Measurements from ENCODE around the gene DENND5B. TPM values are rescaled to one million over a fixed set of nuclear protein-coding genes. Genes with fewer than 3 reads are reported as not detected.
A peak's percentile ranks its signal among the peaks of the same experiment; 100 is the strongest.

DENND5B gene
- total and polyA plus RNA-seq, 2 of the 4 experiments (the other 2 are of a cell fraction) = 5.5 to 13.4 TPM

- H4K91ac ChIP-seq (ENCODE audit: insufficient read depth, low read depth, low read length) = no peak overlapping the region
- H3K14ac ChIP-seq (replicated peaks; ENCODE audit: low read depth, low read length) = no peak overlapping the region
- intact Hi-C loops (cut with micrococcal nuclease) (no loop called here), in situ Hi-C loops (cut with MboI; ENCODE audit: low sequenced_read_pairs) (loop anchor here (10.0 to 25.0 kb wide), 2 partner anchors 47 to 145 kb away; no protein-coding TSS in a partner anchor), dilution Hi-C loops (cut with HindIII; ENCODE audit: low sequenced_read_pairs, unreplicated experiment) (no loop called here)
- no peaks in the 10 kb centered on the region for H3K36me3 ChIP-seq (ENCODE audit: control insufficient read depth, insufficient read depth, low read length)
- H4K8ac ChIP-seq (ENCODE audit: low read depth in 2 of 2, low read length in 2 of 2) = no peak overlapping the region
- no peak overlapping the region for H3K56ac ChIP-seq (ENCODE audit: extremely low read depth, insufficient read depth, low read length)
- H3K27ac ChIP-seq (ENCODE audit: insufficient read depth, low read length) = no peak overlapping the region
- no peak overlapping the region for H4K5ac ChIP-seq (ENCODE audit: low read depth, low read length)
- peak; percentile 77 for DNase-seq
- no peak overlapping the region for H2AK9ac ChIP-seq (replicated peaks; ENCODE audit: low read depth, low read length, poor library complexity)
- H3K9me3 ChIP-seq (ENCODE audit: control insufficient read depth, insufficient read depth, low read length) = no peaks in the 10 kb centered on the region
- POLR2A ChIA-PET (ENCODE audit: unreplicated experiment) = no interaction called here
- H3K9ac ChIP-seq (ENCODE audit: low read depth, low read length) = no peak overlapping the region
- H3K18ac ChIP-seq (ENCODE audit: low read depth, low read length) = no peak overlapping the region
- peaks cover 35 to 70% of the 10 kb centered on the region in 2 experiments for H3K79me1 ChIP-seq (ENCODE audit: low read depth in 1 of 2, low read length in 2 of 2)
- CTCF ChIA-PET = no interaction called here
- no peak overlapping the region for H2BK5ac ChIP-seq (ENCODE audit: low read depth, low read length, poor library complexity, severe bottlenecking)
- ATAC-seq (ENCODE audit: low read depth) = peak; percentile 68; the same call in 1 of the 2 replicates
- H4K20me1 ChIP-seq (ENCODE audit: insufficient read depth, low read length) = peaks cover 5% of the 10 kb centered on the region; the same call in 1 of the 2 replicates
- no peak overlapping the region for H2AFZ ChIP-seq (replicated peaks; ENCODE audit: low read length, poor library complexity)
- H2BK15ac ChIP-seq (ENCODE audit: low read depth, low read length) = no peak overlapping the region
- H3K4me1 ChIP-seq (ENCODE audit: control insufficient read depth, insufficient read depth, low read length) = peaks cover 11% of the 10 kb centered on the region
- 30% methylated on average over 2 of the region's 3 CpGs; no CpG with 5 or more reads in 1 of the 2 experiments for WGBS, 2 experiments (ENCODE audit: extremely low coverage in 2 of 2, insufficient read length in 1 of 2)
- H3K27me3 ChIP-seq (ENCODE audit: control insufficient read depth, insufficient read depth, low read length) = no peaks in the 10 kb centered on the region
- no TSS peak for BruUV-seq (replicated peaks)
- H3K9me1 ChIP-seq (ENCODE audit: insufficient read depth, low read length) = peaks cover 4% of the 10 kb centered on the region; the same call in 1 of the 2 replicates
- no peak overlapping the region for H2BK20ac ChIP-seq (ENCODE audit: low read depth, low read length)
- TF ChIP-seq CHD1 (IDR thresholded peaks at IDR 0.05; ENCODE audit: low read depth, low read length) (no peak), CEBPB (IDR thresholded peaks at IDR 0.05; ENCODE audit: low read depth, low read length) (peak; percentile 54; the same call in 1 of the 2 replicates)
- no peak overlapping the region for H3K23ac ChIP-seq (ENCODE audit: low read depth, low read length)
- H3K4me2 ChIP-seq (ENCODE audit: low read depth, low read length) = no peak overlapping the region
- H3K4me3 ChIP-seq (ENCODE audit: insufficient read depth, low read depth, low read length) = no peak overlapping the region
- no peak overlapping the region for H3K4ac ChIP-seq (ENCODE audit: low read depth, low read length)
- H2AK5ac ChIP-seq (ENCODE audit: low read depth, low read length) = no peak overlapping the region
- H2BK120ac ChIP-seq (ENCODE audit: low read depth, low read length) = no peak overlapping the region
Observed at GRCh38 chr12:31582155-31582554, 8.8 kb downstream of the DENND5B start.

All from IMR-90 (cell line).